Right cardiac atrium (tissue), 5 donors: ENCODE data around the gene CCDC186. TPM values are rescaled to one million over a fixed set of nuclear protein-coding genes. Genes with fewer than 3 reads are reported as not detected.

Experiments used
- polyA plus RNA-seq: library from polyadenylated mRNA; stranded (reverse); fragments of 200-250 nt; gene quantifications from one replicate; pipeline ENCODE4 v1.2.3, GENCODE V29; 2013
- total RNA-seq, 4 donors: library from RNA; stranded (reverse); fragmentation: NEBNext Ultra II Directional; extraction: Animal tissue kit (Norgen Biotek cat#: 25700); gene quantifications; one replicate each; pipeline ENCODE4 v1.2.1, GENCODE V29; 2021
- donor health status: healthy with polysubstance abuse.
- donor health status: DM: no; HTN: yes; CAD: no.
- donor health status: DM: no; HTN: no; CAD: no.
- donor health status: DM: no; HTN: yes; CAD: no; lungs with severe emphysema.
- donor health status: DM: yes; HTN: yes; CAD: no.

The CCDC186 gene
- total and polyA plus RNA-seq, 5 donors: 6.7 to 29.4 (median 20.7) TPM

Other genes starting within 250 kb of the CCDC186 start
- 10 to 100 TPM; 39.5 to 60.8 (median 47.1) TPM for gene ADRB1, start 130.3 kb downstream of the CCDC186 start, total RNA-seq
- 33.4 TPM for gene ADRB1, start 130.3 kb downstream of the CCDC186 start, polyA plus RNA-seq
- gene TDRD1, start 5.2 kb upstream of the CCDC186 start, total RNA-seq: under 1 TPM; 0.72 to 0.85 (median 0.80) TPM
- gene TDRD1, start 5.2 kb upstream of the CCDC186 start, polyA plus RNA-seq: 0.11 TPM
- not detected for gene VWA2, start 65.1 kb upstream of the CCDC186 start, total RNA-seq
- gene VWA2, start 65.1 kb upstream of the CCDC186 start, polyA plus RNA-seq: not detected
- 1 to 10 TPM; 5.5 to 7.7 (median 6.3) TPM for gene AFAP1L2, start 230.3 kb upstream of the CCDC186 start, total RNA-seq
- 3.7 TPM for gene AFAP1L2, start 230.3 kb upstream of the CCDC186 start, polyA plus RNA-seq